ENCODE measurements around the gene PSMD2.

The PSMD2 gene

GRCh38 chr3:184298759-184299487 is at the start of gene PSMD2:
Gene PSMD2, plus strand, starts transcription at chr3:184299241. Its CDS starts 26 bp downstream, at chr3:184299267.
- no peak for TF ChIP-seq CTCF (IDR thresholded peaks at IDR 0.05; ENCODE audit: low read depth, low read length)
- in situ Hi-C loops (cut with HindIII; ENCODE audit: low sequenced_read_pairs), result no loop called here
- DNase-seq (ENCODE audit: low read depth, low spot score), result peak; percentile 97
- peak within 1 kb of the TSS; percentile 75 for H3K4me3 ChIP-seq (ENCODE audit: low read depth, low read length)

- peak; percentile 98 for DNase-seq (ENCODE audit: low read depth, low spot score)
- in situ Hi-C loops (cut with HindIII; ENCODE audit: low sequenced_read_pairs), result no loop called here
- TF ChIP-seq CTCF (IDR thresholded peaks at IDR 0.05; ENCODE audit: low read depth, low read length), result peak; percentile 53
- H3K4me3 ChIP-seq (ENCODE audit: low read depth, low read length), result peak within 1 kb of the TSS; percentile 87
These were observed 49.5 kb upstream of the PSMD2 start, which contains the start of gene EEF1AKMT4 for GRCh38 chr3:184249412-184250166. Gene EEF1AKMT4, plus strand, starts transcription at chr3:184249672. Its CDS starts 23 bp downstream, at chr3:184249695.

- in situ Hi-C loops (cut with HindIII; ENCODE audit: low sequenced_read_pairs), result no loop called here
- peak; percentile 96 for TF ChIP-seq CTCF (IDR thresholded peaks at IDR 0.05; ENCODE audit: low read depth, low read length)
- peak; percentile 88 for DNase-seq (ENCODE audit: low read depth, low spot score)
- peak overlapping the region; percentile 87 for H3K4me3 ChIP-seq (ENCODE audit: low read depth, low read length)
These were observed 48.7 kb upstream of the PSMD2 start for GRCh38 chr3:184250167-184250828.

- in situ Hi-C loops (cut with HindIII; ENCODE audit: low sequenced_read_pairs), result no loop called here
- no peak for DNase-seq (ENCODE audit: low read depth, low spot score)
- TF ChIP-seq CTCF (IDR thresholded peaks at IDR 0.05; ENCODE audit: low read depth, low read length), result no peak
- H3K4me3 ChIP-seq (ENCODE audit: low read depth, low read length), result no peak overlapping the region
These were observed 43.6 kb upstream of the PSMD2 start for GRCh38 chr3:184255291-184256039.

GRCh38 chr3:184257083-184257915 is 41.7 kb upstream of the PSMD2 start:
- no peak overlapping the region for H3K4me3 ChIP-seq (ENCODE audit: low read depth, low read length)
- in situ Hi-C loops (cut with HindIII; ENCODE audit: low sequenced_read_pairs), result no loop called here
- no peak for DNase-seq (ENCODE audit: low read depth, low spot score)
- TF ChIP-seq CTCF (IDR thresholded peaks at IDR 0.05; ENCODE audit: low read depth, low read length), result no peak
